HG03095 (cell line): ENCODE results near the gene FBXW4.

Experiments
- ATAC-seq: cut with Tn5 transposase; IDR thresholded peaks from one replicate; pipeline ENCODE4 v1.9.1; 2021; ENCODE audit warnings: moderate library complexity; ENCODE audit not compliant: unreplicated experiment

FBXW4 gene

GRCh38 chr10:101694674-101695403, at the start of gene FBXW4:
Gene FBXW4 (minus strand): TSS chr10:101695170. CDS start chr10:101695105, 65 bp downstream.
- ATAC-seq, result peak; percentile 52

GRCh38 chr10:101744267-101744666, 49.3 kb upstream of the FBXW4 start:
- ATAC-seq, result no peak

- ATAC-seq, result no peak
Observed at GRCh38 chr10:101741938-101742337, 47.0 kb upstream of the FBXW4 start.

- ATAC-seq, result no peak
Observed at GRCh38 chr10:101736666-101737065, 41.7 kb upstream of the FBXW4 start.

GRCh38 chr10:101732096-101732495, 37.1 kb upstream of the FBXW4 start:
- no peak for ATAC-seq

- ATAC-seq, result no peak
Observed at GRCh38 chr10:101726115-101726387, 31.1 kb upstream of the FBXW4 start.

- no peak for ATAC-seq
Observed at GRCh38 chr10:101725296-101726114, 30.5 kb upstream of the FBXW4 start.

- ATAC-seq, result no peak
Observed at GRCh38 chr10:101724446-101724845, 29.5 kb upstream of the FBXW4 start.

GRCh38 chr10:101723176-101723575, 28.2 kb upstream of the FBXW4 start:
- no peak for ATAC-seq

- no peak for ATAC-seq
Observed at GRCh38 chr10:101721806-101722205, 26.8 kb upstream of the FBXW4 start.

- no peak for ATAC-seq
Observed at GRCh38 chr10:101720606-101721230, 25.7 kb upstream of the FBXW4 start.

- no peak for ATAC-seq
Observed at GRCh38 chr10:101718690-101719275, 23.8 kb upstream of the FBXW4 start.

- no peak for ATAC-seq
Observed at GRCh38 chr10:101716891-101717659, 22.1 kb upstream of the FBXW4 start.

GRCh38 chr10:101712997-101713396, 18.0 kb upstream of the FBXW4 start:
- ATAC-seq, result no peak

GRCh38 chr10:101710793-101711192, 15.8 kb upstream of the FBXW4 start:
- no peak for ATAC-seq

- no peak for ATAC-seq
Observed at GRCh38 chr10:101710059-101710695, 15.2 kb upstream of the FBXW4 start.

GRCh38 chr10:101709359-101710058, 14.5 kb upstream of the FBXW4 start:
- ATAC-seq, result no peak

- no peak for ATAC-seq
Observed at GRCh38 chr10:101708870-101709269, 13.9 kb upstream of the FBXW4 start.

GRCh38 chr10:101708073-101708472, 13.1 kb upstream of the FBXW4 start:
- ATAC-seq, result no peak

GRCh38 chr10:101704331-101704730, 9.4 kb upstream of the FBXW4 start:
- ATAC-seq, result no peak
